OCI-LY3 (cell line): ENCODE results near the gene TIRAP.

ENCODE experiments used
- EZH2phosphoT487 ChIP-seq: fragments of 200-600 bp; shearing (Covaris generic); IDR thresholded peaks from 2 replicates; pipeline ENCODE4 v1.6.1; 2018; ENCODE audit warnings: antibody characterized with exemption, mixed run types, low read depth
- TF ChIP-seq, protein P1 (sequence below): fragments of 200-600, 300-600 bp; sonication (generic); IDR thresholded peaks from 2 replicates; pipeline ENCODE4 v1.5.1; 2014; ENCODE audit warnings: antibody characterized with exemption, low read length, low read depth

DNA sequence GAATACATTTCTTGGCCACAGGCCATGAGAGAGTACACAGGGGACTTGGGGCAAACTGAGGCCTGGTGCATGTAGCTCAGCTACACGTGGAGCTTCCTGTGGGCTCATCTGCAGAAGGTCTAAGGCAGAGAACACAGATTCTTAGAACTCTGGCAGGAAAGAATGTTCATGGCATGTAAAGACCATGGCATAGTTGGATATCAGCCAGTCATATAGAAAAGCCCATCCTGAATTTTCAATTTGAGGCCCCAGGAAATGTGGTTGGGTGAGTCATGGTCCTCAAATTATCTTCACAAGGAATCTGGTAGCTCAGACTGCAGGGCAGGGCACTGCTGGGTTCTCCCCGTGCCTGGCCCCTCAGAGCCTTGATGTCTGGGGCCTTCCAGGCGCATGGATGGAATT is 58.9 kb downstream of the TIRAP start:
- TF ChIP-seq, protein P1, sequence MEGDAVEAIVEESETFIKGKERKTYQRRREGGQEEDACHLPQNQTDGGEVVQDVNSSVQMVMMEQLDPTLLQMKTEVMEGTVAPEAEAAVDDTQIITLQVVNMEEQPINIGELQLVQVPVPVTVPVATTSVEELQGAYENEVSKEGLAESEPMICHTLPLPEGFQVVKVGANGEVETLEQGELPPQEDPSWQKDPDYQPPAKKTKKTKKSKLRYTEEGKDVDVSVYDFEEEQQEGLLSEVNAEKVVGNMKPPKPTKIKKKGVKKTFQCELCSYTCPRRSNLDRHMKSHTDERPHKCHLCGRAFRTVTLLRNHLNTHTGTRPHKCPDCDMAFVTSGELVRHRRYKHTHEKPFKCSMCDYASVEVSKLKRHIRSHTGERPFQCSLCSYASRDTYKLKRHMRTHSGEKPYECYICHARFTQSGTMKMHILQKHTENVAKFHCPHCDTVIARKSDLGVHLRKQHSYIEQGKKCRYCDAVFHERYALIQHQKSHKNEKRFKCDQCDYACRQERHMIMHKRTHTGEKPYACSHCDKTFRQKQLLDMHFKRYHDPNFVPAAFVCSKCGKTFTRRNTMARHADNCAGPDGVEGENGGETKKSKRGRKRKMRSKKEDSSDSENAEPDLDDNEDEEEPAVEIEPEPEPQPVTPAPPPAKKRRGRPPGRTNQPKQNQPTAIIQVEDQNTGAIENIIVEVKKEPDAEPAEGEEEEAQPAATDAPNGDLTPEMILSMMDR, result no peak
- no peak for TF ChIP-seq EZH2phosphoT487
